HEK293 (cell line): ENCODE data around the gene PYCR2.

Source experiments
- HOXA7 ChIP-seq: sonication (generic); formaldehyde crosslinking; IDR thresholded peaks from 2 replicates; pipeline ENCODE4 v1.8.1; 2022; ENCODE audit warnings: missing genetic modification reagents, borderline replicate concordance
- KLF8 ChIP-seq: fragments of 450-650 bp; formaldehyde crosslinking; IDR thresholded peaks from 2 replicates; pipeline ENCODE4 v1.5.1; 2016; ENCODE audit warnings: missing biosample characterization, missing genetic modification characterization
- SALL2 ChIP-seq: fragments of 450-650 bp; formaldehyde crosslinking; IDR thresholded peaks from 2 replicates; pipeline ENCODE4 v1.5.0; 2017; ENCODE audit warnings: missing biosample characterization, mild to moderate bottlenecking, missing genetic modification characterization, borderline replicate concordance
- WT1 ChIP-seq: fragments of 450-650 bp; formaldehyde crosslinking; IDR thresholded peaks from 2 replicates; pipeline ENCODE4 v1.5.1; 2016; ENCODE audit warnings: missing biosample characterization, missing genetic modification characterization
- ZBTB17 ChIP-seq: fragments of 450-650 bp; formaldehyde crosslinking; IDR thresholded peaks from 2 replicates; pipeline ENCODE4 v1.5.1; 2016; ENCODE audit warnings: missing biosample characterization, missing genetic modification characterization
- ZBTB49 ChIP-seq: fragments of 450-650 bp; formaldehyde crosslinking; IDR thresholded peaks from 2 replicates; pipeline ENCODE4 v1.5.1; 2016; ENCODE audit warnings: missing biosample characterization, missing genetic modification characterization, low read depth
- ZNF10 ChIP-seq: fragments of 450-650 bp; formaldehyde crosslinking; IDR thresholded peaks from 2 replicates; pipeline ENCODE4 v1.5.1; 2017; ENCODE audit warnings: missing biosample characterization, missing genetic modification characterization
- ZNF112 ChIP-seq: fragments of 450-650 bp; formaldehyde crosslinking; IDR thresholded peaks from 2 replicates; pipeline ENCODE4 v1.5.0; 2017; ENCODE audit warnings: missing biosample characterization, missing genetic modification characterization
- ZNF133 ChIP-seq: fragments of 450-650 bp; formaldehyde crosslinking; IDR thresholded peaks from 2 replicates; pipeline ENCODE4 v1.5.1; 2016; ENCODE audit warnings: missing biosample characterization, missing genetic modification characterization
- ZNF146 ChIP-seq: fragments of 450-650 bp; formaldehyde crosslinking; IDR thresholded peaks from 2 replicates; pipeline ENCODE4 v1.5.1; 2016; ENCODE audit warnings: missing biosample characterization, missing genetic modification characterization
- ZNF394 ChIP-seq: fragments of 450-650 bp; formaldehyde crosslinking; IDR thresholded peaks from 2 replicates; pipeline ENCODE4 v1.5.1; 2016; ENCODE audit warnings: missing biosample characterization, missing genetic modification characterization, mild to moderate bottlenecking, moderate library complexity, borderline replicate concordance
- ZNF449 ChIP-seq: fragments of 450-650 bp; formaldehyde crosslinking; IDR thresholded peaks from 2 replicates; pipeline ENCODE4 v1.5.1; 2017; ENCODE audit warnings: missing biosample characterization, mild to moderate bottlenecking, missing genetic modification characterization, moderate library complexity
- ZNF501 ChIP-seq: fragments of 450-650 bp; formaldehyde crosslinking; IDR thresholded peaks from 2 replicates; pipeline ENCODE4 v1.5.1; 2016; ENCODE audit warnings: missing biosample characterization, missing genetic modification characterization
- ZNF621 ChIP-seq: fragments of 450-650 bp; formaldehyde crosslinking; IDR thresholded peaks from 2 replicates; pipeline ENCODE4 v1.5.1; 2017; ENCODE audit warnings: missing biosample characterization, missing genetic modification characterization
- ZNF660 ChIP-seq: fragments of 450-650 bp; IDR thresholded peaks from 2 replicates; pipeline ENCODE4 v1.5.1; 2018; ENCODE audit warnings: missing biosample characterization, mild to moderate bottlenecking, missing genetic modification characterization
- ZNF707 ChIP-seq: fragments of 450-650 bp; formaldehyde crosslinking; IDR thresholded peaks from 2 replicates; pipeline ENCODE4 v1.5.1; 2016; ENCODE audit warnings: missing biosample characterization, missing genetic modification characterization
- ZNF768 ChIP-seq: fragments of 450-650 bp; formaldehyde crosslinking; IDR thresholded peaks from 2 replicates; pipeline ENCODE4 v1.5.1; 2018; ENCODE audit warnings: missing biosample characterization, mild to moderate bottlenecking, missing genetic modification characterization
- ZNF830 ChIP-seq: fragments of 450-650 bp; IDR thresholded peaks from 2 replicates; pipeline ENCODE4 v1.5.0; 2018; ENCODE audit warnings: missing biosample characterization, missing genetic modification characterization, low read depth, mild to moderate bottlenecking, moderate library complexity
- ZSCAN5A ChIP-seq: fragments of 450-650 bp; formaldehyde crosslinking; IDR thresholded peaks from 2 replicates; pipeline ENCODE4 v1.5.1; 2016; ENCODE audit warnings: missing biosample characterization, missing genetic modification characterization
- TF ChIP-seq, protein P1 (sequence below): fragments of 450-650 bp; formaldehyde crosslinking; IDR thresholded peaks from 2 replicates; pipeline ENCODE4 v1.5.1; 2016; ENCODE audit warnings: missing biosample characterization, missing genetic modification characterization
- TF ChIP-seq, protein P2 (sequence below): fragments of 450-650 bp; formaldehyde crosslinking; IDR thresholded peaks from 2 replicates; pipeline ENCODE4 v1.5.1; 2016; ENCODE audit warnings: missing biosample characterization, missing genetic modification characterization
- TF ChIP-seq, protein P3 (sequence below): fragments of 450-650 bp; formaldehyde crosslinking; IDR thresholded peaks from 2 replicates; pipeline ENCODE4 v1.5.1; 2017; ENCODE audit warnings: missing biosample characterization, missing genetic modification characterization
- TF ChIP-seq, protein P4 (sequence below): fragments of 450-650 bp; formaldehyde crosslinking; IDR thresholded peaks from 2 replicates; pipeline ENCODE4 v1.5.1; 2016; ENCODE audit warnings: missing biosample characterization, missing genetic modification characterization
- TF ChIP-seq, protein P5 (sequence below): sonication (generic); formaldehyde crosslinking; IDR thresholded peaks from 2 replicates; pipeline ENCODE4 v1.8.1; 2022; ENCODE audit warnings: mild to moderate bottlenecking, moderate library complexity, missing genetic modification reagents

The PYCR2 gene

DNA sequence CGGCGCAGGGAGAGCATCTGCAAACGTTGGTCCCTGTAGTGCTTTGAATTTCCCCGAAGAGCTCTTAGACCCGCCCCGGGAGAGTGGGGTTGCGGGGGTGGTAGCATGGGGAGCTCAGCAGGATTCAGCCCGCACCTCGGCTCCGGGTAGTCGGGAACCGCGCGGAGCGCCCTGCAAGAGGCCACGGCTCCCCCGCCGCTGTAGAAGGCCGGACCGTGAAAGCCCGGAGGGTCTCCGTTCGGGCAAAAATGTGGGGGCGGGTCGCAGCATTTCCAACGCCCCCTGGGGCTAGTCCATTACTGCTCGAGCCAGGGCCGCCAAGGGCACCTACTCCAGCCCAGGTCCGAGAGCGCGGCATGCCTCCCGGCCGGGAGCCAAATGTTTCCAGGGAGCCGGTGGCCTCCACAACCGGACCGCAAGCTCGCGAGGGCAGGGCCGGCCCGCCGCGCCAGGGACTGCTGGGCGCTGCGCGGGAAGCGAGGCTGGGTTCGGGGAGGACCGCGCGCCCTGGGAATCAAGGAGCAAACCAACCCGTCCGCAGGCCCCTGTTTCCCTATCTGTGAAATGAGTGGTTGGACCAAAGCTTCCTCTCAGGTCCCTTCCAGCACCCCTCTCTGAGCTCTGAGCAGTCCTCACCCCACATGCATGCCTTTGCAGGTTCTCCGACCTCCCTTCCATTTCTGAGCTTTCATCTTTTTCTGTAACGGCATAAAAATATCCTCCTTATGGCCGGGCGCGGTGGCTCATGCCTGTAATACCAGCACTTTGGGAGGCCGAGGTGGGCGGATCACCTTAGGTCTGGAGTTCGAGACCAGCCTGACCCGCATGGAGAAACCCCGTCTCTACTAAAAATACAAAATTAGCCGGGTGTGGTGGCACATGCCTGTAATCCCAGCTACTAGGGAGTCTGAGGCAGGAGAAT, 41.1 kb downstream of the PYCR2 start (continued):
- TF ChIP-seq ZNF394 (tag by site-specific recombination) (no peak; the same call in 1 of the 2 replicates), ZNF830 (tag by site-specific recombination) (no peak), ZBTB49 (tag by site-specific recombination) (no peak), ZNF660 (peak; percentile 76), HOXA7 (no peak), ZNF621 (no peak), ZNF133 (tag by site-specific recombination) (no peak), ZNF112 (tag by site-specific recombination) (no peak), ZNF10 (tag by site-specific recombination) (no peak), ZBTB17 (0 out of 2 replicates have a peak, but pooled peaks have one; percentile 47), ZNF501 (tag by site-specific recombination) (peak; percentile 53), ZSCAN5A (tag by site-specific recombination) (0 out of 2 replicates have a peak, but pooled peaks have one; percentile 45), SALL2 (no peak), ZNF707 (tag by site-specific recombination) (no peak), ZNF449 (peak; percentile 77), WT1 (tag by site-specific recombination) (peak; percentile 11; the same call in 1 of the 2 replicates), ZNF146 (no peak), KLF8 (0 out of 2 replicates have a peak, but pooled peaks have one; percentile 10), ZNF768 (tag by site-specific recombination) (no peak)
- TF ChIP-seq, protein P1, sequence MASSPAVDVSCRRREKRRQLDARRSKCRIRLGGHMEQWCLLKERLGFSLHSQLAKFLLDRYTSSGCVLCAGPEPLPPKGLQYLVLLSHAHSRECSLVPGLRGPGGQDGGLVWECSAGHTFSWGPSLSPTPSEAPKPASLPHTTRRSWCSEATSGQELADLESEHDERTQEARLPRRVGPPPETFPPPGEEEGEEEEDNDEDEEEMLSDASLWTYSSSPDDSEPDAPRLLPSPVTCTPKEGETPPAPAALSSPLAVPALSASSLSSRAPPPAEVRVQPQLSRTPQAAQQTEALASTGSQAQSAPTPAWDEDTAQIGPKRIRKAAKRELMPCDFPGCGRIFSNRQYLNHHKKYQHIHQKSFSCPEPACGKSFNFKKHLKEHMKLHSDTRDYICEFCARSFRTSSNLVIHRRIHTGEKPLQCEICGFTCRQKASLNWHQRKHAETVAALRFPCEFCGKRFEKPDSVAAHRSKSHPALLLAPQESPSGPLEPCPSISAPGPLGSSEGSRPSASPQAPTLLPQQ (tag by site-specific recombination): no peak
- TF ChIP-seq, protein P2, sequence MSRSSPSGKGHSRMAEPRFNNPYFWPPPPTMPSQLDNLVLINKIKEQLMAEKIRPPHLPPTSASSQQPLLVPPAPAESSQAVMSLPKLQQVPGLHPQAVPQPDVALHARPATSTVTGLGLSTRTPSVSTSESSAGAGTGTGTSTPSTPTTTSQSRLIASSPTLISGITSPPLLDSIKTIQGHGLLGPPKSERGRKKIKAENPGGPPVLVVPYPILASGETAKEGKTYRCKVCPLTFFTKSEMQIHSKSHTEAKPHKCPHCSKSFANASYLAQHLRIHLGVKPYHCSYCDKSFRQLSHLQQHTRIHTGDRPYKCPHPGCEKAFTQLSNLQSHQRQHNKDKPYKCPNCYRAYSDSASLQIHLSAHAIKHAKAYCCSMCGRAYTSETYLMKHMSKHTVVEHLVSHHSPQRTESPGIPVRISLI: no peak
- TF ChIP-seq, protein P3, sequence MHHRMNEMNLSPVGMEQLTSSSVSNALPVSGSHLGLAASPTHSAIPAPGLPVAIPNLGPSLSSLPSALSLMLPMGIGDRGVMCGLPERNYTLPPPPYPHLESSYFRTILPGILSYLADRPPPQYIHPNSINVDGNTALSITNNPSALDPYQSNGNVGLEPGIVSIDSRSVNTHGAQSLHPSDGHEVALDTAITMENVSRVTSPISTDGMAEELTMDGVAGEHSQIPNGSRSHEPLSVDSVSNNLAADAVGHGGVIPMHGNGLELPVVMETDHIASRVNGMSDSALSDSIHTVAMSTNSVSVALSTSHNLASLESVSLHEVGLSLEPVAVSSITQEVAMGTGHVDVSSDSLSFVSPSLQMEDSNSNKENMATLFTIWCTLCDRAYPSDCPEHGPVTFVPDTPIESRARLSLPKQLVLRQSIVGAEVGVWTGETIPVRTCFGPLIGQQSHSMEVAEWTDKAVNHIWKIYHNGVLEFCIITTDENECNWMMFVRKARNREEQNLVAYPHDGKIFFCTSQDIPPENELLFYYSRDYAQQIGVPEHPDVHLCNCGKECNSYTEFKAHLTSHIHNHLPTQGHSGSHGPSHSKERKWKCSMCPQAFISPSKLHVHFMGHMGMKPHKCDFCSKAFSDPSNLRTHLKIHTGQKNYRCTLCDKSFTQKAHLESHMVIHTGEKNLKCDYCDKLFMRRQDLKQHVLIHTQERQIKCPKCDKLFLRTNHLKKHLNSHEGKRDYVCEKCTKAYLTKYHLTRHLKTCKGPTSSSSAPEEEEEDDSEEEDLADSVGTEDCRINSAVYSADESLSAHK: no peak
- TF ChIP-seq, protein P4, sequence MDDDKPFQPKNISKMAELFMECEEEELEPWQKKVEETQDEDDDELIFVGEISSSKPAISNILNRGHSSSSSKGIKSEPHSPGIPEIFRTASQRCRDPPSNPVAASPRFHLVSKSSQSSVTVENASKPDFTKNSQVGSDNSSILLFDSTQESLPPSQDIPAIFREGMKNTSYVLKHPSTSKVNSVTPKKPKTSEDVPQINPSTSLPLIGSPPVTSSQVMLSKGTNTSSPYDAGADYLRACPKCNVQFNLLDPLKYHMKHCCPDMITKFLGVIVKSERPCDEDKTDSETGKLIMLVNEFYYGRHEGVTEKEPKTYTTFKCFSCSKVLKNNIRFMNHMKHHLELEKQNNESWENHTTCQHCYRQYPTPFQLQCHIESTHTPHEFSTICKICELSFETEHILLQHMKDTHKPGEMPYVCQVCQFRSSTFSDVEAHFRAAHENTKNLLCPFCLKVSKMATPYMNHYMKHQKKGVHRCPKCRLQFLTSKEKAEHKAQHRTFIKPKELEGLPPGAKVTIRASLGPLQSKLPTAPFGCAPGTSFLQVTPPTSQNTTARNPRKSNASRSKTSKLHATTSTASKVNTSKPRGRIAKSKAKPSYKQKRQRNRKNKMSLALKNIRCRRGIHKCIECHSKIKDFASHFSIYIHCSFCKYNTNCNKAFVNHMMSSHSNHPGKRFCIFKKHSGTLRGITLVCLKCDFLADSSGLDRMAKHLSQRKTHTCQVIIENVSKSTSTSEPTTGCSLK (tag by site-specific recombination): no peak
- TF ChIP-seq, protein P5, sequence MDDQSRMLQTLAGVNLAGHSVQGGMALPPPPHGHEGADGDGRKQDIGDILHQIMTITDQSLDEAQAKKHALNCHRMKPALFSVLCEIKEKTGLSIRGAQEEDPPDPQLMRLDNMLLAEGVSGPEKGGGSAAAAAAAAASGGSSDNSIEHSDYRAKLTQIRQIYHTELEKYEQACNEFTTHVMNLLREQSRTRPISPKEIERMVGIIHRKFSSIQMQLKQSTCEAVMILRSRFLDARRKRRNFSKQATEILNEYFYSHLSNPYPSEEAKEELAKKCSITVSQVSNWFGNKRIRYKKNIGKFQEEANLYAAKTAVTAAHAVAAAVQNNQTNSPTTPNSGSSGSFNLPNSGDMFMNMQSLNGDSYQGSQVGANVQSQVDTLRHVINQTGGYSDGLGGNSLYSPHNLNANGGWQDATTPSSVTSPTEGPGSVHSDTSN (CRISPR knock-in tag): no peak
